ENCODE measurements around the gene LTBP2.

Gene LTBP2

DNA sequence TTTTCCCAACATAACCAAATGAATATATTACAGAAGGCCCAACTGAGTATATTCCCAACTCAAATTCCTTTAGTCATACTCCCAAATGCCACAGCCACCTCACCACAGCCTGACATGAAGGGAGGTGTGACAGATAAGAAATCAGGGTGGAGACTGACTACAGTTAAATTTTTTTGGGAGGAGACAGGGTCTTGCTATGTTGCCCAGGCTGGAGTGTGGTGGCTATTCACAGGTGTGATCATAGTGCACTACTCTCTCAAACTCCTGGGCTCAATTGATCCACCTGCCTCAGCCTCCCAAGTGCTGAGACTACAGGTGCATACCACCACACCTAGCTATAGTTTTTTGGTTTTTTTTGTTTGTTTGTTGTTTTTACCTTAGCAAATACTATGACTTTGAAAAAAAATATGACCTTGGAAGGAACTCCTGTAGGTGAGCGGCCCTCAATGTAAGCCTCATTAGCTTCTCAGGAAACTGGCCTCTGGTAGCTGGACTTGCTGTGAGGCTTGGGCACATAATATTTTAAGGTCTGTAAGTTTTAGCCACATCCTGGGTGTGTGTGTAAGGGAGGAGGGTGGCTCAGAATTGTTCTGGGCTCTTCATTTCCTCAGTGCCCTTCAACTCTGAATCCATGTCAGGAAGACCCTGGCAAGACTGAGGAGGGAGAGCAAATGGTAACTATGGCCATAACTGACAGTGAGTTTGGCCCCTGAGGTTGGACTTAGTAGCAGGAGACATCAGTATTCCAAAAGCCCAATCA lies 39.1 kb upstream of the LTBP2 start:
- TF ChIP-seq EZH2phosphoT487 (IDR thresholded peaks at IDR 0.05; ENCODE audit: low read length) (no peak), EZH2 (optimal IDR thresholded peaks at IDR 0.05; ENCODE audit: low read depth, low read length) (no peak), CTCF (IDR thresholded peaks at IDR 0.05; ENCODE audit: low read length) (no peak)
- DNase-seq, result no peak
- Histone ChIP-seq H4K20me1 (ENCODE audit: insufficient read depth, low read length) (no peaks in the 10 kb centered on the region), H3K27ac (ENCODE audit: low read length) (no peak overlapping the region), H2AFZ (ENCODE audit: low read length) (no peak overlapping the region), H3F3A (ENCODE audit: insufficient read depth, low read length) (no peaks in the 10 kb centered on the region), H3K9me2 (replicated peaks; ENCODE audit: insufficient read depth, low read length) (no peaks in the 10 kb centered on the region), H3K4me3 (ENCODE audit: low read length) (no peak overlapping the region), H3K9ac (ENCODE audit: low read length) (no peak overlapping the region), H3K36me3 (replicated peaks; ENCODE audit: insufficient read depth, low read length) (no peaks in the 10 kb centered on the region), H3K79me2 (ENCODE audit: low read length) (no peaks in the 10 kb centered on the region), H3K27me3 (replicated peaks; ENCODE audit: insufficient read depth, low read length) (no peaks in the 10 kb centered on the region), H3K4me1 (ENCODE audit: low read length) (no peaks in the 10 kb centered on the region), H3K9me3 (replicated peaks; ENCODE audit: insufficient read depth, low read length) (no peaks in the 10 kb centered on the region), H3K4me2 (ENCODE audit: low read depth, low read length) (no peak overlapping the region)

DNA sequence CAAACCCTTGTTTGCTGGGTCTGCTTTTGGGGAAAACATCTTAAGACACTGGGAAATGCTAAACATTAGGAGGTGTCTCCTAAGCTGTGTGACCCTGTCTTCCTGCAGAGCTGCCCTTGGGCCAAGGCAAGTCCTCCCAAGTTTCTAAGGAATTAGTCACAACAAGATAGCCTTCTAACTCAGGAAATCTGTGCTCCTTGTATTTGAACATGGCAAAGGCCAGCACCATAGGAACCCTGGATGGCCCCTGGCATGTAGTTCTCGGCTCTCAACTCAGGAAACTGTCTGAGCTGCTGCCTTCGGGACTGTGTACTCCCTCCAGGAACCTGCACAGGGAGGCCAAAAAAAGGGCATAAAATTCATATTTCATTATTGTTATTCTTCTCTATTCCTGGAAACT lies 37.6 kb upstream of the LTBP2 start:
- no peak overlapping the region for H3K4me2 ChIP-seq (ENCODE audit: low read depth, low read length)
- H4K20me1 ChIP-seq (ENCODE audit: insufficient read depth, low read length), result no peaks in the 10 kb centered on the region
- no peak overlapping the region for H3K4me3 ChIP-seq (ENCODE audit: low read length)
- no peaks in the 10 kb centered on the region for H3K79me2 ChIP-seq (ENCODE audit: low read length)
- H3K9ac ChIP-seq (ENCODE audit: low read length), result no peak overlapping the region
- H2AFZ ChIP-seq (ENCODE audit: low read length), result no peak overlapping the region
- H3K9me3 ChIP-seq (replicated peaks; ENCODE audit: insufficient read depth, low read length), result no peaks in the 10 kb centered on the region
- no peaks in the 10 kb centered on the region for H3K9me2 ChIP-seq (replicated peaks; ENCODE audit: insufficient read depth, low read length)
- H3K27me3 ChIP-seq (replicated peaks; ENCODE audit: insufficient read depth, low read length), result no peaks in the 10 kb centered on the region
- no peaks in the 10 kb centered on the region for H3K36me3 ChIP-seq (replicated peaks; ENCODE audit: insufficient read depth, low read length)
- TF ChIP-seq EZH2phosphoT487 (IDR thresholded peaks at IDR 0.05; ENCODE audit: low read length) (no peak), CTCF (IDR thresholded peaks at IDR 0.05; ENCODE audit: low read length) (no peak), EZH2 (optimal IDR thresholded peaks at IDR 0.05; ENCODE audit: low read depth, low read length) (no peak)
- no peak overlapping the region for H3K27ac ChIP-seq (ENCODE audit: low read length)
- no peak for DNase-seq
- no peaks in the 10 kb centered on the region for H3F3A ChIP-seq (ENCODE audit: insufficient read depth, low read length)
- no peaks in the 10 kb centered on the region for H3K4me1 ChIP-seq (ENCODE audit: low read length)

DNA sequence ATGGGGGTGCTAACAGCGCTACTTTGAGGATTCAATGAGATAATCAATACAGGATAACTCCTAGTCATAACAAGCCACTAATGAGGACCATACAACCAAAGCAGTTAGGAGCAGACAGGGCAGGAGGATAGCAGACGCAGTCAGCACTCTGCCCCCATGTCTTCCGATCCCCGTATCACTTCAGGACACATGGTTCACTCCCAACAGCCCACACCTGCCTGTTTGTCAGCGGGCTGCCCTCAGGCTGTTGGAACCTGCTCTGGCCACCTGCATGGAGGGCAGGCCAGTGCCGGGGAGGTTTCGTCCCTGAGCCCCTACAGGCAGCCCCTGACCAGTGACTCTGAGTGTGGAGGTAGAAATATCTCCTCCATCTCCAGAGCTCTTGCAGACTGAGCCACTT lies 37.1 kb upstream of the LTBP2 start:
- Histone ChIP-seq H3K36me3 (replicated peaks; ENCODE audit: insufficient read depth, low read length) (no peaks in the 10 kb centered on the region), H3K4me1 (ENCODE audit: low read length) (no peaks in the 10 kb centered on the region), H3K9me2 (replicated peaks; ENCODE audit: insufficient read depth, low read length) (no peaks in the 10 kb centered on the region), H3K27me3 (replicated peaks; ENCODE audit: insufficient read depth, low read length) (no peaks in the 10 kb centered on the region), H3K4me2 (ENCODE audit: low read depth, low read length) (no peak overlapping the region), H2AFZ (ENCODE audit: low read length) (no peak overlapping the region), H3K27ac (ENCODE audit: low read length) (no peak overlapping the region), H3K9ac (ENCODE audit: low read length) (no peak overlapping the region), H3K4me3 (ENCODE audit: low read length) (no peak overlapping the region), H3F3A (ENCODE audit: insufficient read depth, low read length) (no peaks in the 10 kb centered on the region), H4K20me1 (ENCODE audit: insufficient read depth, low read length) (no peaks in the 10 kb centered on the region), H3K9me3 (replicated peaks; ENCODE audit: insufficient read depth, low read length) (no peaks in the 10 kb centered on the region), H3K79me2 (ENCODE audit: low read length) (no peaks in the 10 kb centered on the region)
- no peak for TF ChIP-seq CTCF (IDR thresholded peaks at IDR 0.05; ENCODE audit: low read length)
- no peak for TF ChIP-seq EZH2phosphoT487 (IDR thresholded peaks at IDR 0.05; ENCODE audit: low read length)
- TF ChIP-seq EZH2 (optimal IDR thresholded peaks at IDR 0.05; ENCODE audit: low read depth, low read length), result no peak
- no peak for DNase-seq

Measured in MM.1S (cell line).